GM19372 (cell line): ENCODE data around the gene TMPRSS11F.
"Not testable (repeated sequence)": the region's sequence is repeated elsewhere in the genome, so short reads cannot be mapped to it uniquely, and the experiment has no call there.

ENCODE experiments used
- ATAC-seq: cut with Tn5 transposase; IDR thresholded peaks from one replicate; pipeline ENCODE4 v1.9.1; 2021; ENCODE audit warnings: mild to moderate bottlenecking, low read depth, moderate library complexity; ENCODE audit not compliant: unreplicated experiment

The TMPRSS11F gene

DNA sequence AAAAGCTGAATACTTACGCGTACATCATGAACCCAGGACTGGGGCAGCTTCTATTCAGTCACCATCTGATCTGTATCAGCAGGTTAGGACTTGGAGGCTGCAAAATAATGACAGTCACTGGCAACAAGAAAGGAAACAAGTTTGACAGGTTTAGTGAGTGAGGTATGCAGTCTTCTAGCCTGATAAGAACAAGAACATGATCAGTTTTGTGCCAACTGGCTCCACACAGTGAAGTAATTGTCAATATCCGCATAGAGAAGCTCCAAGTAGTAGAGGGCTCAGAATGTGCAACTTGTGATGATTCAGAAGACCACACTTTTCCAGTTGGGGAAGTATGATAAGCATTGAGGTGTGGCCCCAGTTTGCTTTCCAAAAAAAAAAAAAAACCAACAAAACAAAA, at the start of gene TMPRSS11F:
TSS of gene TMPRSS11F (minus strand) at position 77 of the 400 bp plus-strand sequence. CDS start at position 28, 49 bp downstream.
- no peak for ATAC-seq

DNA sequence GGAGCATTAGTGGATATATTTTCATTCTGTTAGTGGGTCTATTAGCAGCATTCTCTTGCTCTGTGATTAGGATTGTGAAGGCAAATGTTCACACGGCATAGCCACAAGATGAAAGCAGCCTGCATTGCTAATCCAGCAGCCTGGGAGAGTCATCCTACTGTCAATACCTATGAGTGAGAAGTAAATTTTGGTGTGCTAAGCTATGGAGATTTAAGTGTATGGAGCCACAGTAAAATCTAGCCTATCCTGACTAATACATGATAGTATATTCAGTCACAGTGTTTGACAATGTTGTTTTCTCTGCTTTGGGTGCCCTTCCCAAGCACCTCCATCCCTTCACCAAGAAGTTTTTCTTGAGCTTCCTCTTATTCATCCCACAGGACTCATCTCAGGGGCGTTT, 47.2 kb upstream of the TMPRSS11F start:
- ATAC-seq, result no peak

DNA sequence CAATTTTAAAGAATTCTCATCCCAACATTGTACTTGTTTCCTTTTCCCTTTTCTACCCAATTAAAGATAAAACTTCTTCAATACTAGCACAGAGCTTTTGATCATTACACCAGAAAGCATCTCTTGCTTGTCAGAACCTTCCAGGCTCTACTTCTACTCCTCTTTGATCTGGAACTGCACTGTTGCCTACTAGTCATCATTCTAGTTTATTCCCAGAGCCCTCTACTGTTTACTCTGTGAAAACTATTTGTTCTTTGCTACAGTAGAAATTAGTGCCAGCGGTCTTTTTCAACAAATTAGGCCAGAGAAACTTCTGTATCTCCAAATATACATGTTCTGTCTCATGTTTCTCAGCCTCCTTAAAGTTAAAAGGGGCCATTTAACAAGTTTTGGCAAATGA, 46.8 kb upstream of the TMPRSS11F start:
- no peak for ATAC-seq

DNA sequence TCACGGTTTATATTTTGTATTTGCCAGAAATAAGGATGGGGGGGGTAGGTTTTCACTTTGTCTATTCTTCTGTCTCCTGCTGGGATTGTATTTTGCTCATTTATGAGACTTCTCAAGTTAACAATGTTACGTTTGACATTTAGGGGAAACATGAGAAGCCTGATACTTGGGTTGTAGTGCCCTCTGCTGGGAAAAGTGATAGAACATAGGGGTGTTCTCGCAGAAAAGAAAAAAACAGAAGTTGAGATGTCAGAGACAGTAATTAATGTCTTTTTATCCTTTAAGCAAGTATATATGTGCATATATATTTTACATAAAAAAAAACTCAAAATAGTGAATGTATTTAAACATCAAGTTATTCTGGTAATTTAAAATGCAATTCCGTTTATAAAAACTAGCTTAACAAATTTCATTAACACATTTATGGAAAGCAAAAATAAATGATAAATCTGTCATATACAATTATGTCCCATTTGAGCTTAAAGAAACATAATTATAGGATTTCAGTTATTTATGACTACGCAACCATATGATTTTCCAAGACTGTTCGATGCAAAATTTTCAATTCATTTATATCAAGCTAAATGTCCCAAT, 46.0 kb upstream of the TMPRSS11F start:
- peak; percentile 90 for ATAC-seq

DNA sequence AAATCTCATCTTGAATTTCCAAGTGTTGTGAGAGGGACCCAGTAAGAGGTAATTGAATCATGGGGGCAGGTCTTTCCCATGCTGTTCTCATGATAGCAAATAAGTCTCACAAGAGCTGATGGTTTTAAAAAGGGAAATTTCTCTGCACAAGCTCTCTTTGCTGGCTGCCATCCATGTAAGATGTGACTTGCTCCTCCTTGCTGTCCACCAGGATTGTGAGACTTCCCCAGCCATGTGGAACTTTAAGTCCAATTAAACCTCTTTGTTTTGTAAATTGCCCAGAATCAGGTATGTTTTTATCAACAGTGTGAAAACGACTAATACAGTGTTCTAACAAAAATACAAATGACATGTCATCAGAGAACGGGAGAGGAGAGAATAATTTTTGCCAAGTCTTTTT, 44.7 kb upstream of the TMPRSS11F start:
- not testable (repeated sequence) for ATAC-seq

DNA sequence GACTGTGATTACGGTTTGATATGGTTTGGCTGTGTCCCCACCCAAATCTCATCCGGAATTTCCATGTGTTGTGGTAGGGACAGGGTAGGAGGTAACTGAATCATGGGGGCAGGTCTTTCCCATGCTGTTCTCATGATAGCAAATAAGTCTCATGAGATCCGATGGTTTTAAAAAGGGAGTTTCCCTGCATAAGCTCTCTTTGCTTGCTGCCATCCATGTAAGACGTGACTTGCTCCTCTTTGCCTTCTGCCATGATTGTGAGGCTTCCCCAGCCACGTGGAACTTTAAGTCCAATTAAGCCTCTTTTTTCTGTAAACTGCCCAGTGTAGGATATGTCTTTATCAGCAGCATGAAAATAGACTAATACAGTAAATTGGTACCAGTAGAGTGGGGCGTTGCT, 42.5 kb upstream of the TMPRSS11F start:
- not testable (repeated sequence) for ATAC-seq

DNA sequence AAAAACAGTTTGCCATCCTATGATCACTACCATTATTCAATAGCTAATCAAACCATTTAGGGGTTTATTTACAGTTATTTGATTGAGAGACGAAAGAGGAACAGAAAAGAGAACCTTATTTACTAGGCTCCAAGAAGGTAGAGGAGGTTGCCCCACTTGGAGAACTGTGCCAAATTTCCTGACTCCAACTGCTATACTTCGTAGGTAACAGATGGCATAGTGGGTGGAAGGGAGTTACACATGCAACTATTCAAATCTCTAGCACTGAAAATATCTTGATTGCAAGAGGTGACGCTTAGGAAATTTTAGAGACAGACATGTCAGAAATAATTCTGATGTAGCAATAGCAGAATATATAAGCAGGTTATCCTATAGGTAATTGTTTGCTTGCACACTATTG, 38.0 kb upstream of the TMPRSS11F start:
- no peak for ATAC-seq

DNA sequence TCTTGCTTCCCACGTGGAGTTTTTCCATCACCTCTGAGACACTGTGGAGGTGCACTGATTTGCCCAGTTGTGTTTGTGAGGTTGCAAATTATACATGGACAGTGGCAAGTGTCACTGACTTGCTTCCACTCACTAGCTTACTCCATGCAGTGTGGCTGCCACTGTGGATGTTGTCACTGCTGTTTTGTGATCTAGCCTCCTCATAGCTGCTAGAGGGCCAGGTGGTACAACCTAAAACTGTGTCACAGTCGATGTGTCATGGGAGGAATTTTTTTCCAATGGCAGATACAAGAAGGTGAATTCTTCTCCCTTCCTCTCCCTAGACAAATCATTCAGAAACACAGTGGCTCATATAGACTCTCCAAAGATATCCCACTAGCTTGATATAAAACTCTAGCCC, 37.5 kb upstream of the TMPRSS11F start:
- no peak for ATAC-seq

DNA sequence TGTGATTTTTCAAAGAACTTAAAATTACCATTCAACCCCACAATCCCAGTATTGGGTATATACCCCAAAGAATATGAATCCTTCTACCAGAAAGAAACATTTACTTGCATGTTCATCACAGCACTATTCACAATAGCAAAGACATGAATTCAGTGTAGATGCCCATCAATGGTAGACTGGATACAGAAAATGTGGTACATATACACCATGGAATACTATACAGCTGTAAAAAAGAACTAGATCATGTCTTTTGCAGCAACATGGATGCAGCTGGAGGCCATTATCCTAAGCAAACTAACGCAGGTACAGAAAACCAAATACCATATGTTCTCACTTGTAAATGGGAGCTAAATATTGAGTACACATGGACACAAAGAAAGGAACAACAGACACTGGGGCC, 34.1 kb upstream of the TMPRSS11F start:
- no peak for ATAC-seq

DNA sequence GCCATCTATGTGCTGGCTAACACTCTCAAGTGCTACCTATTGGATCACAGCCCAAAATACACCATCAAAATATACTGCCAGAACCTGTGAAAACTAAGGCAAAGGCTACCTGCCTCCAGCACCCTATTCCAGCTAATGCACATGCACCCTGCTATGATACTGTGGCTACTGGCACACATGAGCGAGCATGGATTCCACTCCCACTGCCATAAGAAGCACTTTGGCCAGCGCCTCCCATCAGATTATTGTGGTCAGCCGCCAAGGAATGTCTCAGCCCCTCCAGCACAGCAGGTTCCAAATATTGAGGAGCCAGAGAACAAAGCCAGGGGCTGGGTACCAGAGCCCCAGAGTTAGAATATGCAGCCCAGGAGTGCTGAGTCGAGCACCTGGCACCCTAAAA, 32.5 kb upstream of the TMPRSS11F start:
- ATAC-seq, result no peak

DNA sequence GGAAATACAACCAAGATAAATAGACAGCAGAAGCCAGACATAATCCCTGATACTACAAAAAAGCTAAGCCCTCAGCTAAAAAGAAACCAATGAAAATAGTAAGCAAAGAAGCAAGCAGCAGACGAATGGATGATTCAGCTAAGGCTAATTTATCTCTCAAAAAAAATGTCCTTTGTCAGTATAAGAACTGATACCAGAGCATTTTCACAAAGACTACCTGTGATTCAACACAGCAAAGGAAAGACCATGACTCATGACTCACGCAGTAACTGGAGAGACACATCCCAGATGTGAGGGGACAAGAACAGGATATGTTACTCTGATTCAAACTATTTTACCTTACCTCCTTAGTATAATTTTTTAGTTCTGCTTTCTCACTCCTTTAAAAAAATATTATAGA, 22.7 kb upstream of the TMPRSS11F start:
- no peak for ATAC-seq

DNA sequence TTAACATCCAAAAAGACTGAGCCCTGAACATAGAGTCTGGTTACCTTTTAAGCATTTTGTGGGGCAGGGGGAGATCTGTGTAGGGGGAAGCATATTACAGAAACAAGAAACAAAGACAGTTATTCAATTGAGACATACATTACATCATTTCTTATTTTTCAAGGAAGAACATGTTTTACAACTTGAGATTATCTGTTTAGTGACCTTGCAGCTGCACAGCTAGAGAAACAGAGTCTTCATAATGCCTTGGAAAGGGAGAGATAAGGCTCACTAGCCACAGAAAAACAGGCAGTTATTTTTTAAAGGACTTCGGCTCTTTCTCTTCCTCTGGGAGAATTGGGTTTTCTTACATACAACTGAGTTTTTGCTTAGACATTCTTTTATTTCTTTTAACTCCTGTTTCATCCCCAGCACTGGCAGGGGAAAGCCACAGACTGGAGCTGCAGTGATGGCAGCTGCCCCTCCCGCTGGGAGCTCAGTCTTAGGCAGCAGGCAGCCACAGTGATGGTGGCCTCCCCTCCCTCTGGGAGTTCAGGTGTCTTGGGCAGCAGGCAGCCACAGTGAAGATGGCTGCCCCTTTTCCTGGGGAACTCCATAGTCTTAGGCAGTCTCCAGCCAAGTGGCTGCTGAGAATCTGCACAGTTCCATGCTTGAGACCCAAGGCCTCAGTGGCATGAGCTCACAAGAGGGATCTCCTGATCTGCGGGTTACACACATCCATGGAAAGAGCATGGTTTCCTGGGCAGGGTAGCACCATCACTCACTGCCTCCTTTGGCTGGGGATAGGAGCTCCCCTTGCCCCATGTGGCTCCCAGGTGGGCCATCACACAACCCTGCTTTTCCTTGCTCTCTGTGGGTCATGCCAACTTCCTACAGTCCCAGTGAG, 19.4 kb upstream of the TMPRSS11F start:
- no peak for ATAC-seq

DNA sequence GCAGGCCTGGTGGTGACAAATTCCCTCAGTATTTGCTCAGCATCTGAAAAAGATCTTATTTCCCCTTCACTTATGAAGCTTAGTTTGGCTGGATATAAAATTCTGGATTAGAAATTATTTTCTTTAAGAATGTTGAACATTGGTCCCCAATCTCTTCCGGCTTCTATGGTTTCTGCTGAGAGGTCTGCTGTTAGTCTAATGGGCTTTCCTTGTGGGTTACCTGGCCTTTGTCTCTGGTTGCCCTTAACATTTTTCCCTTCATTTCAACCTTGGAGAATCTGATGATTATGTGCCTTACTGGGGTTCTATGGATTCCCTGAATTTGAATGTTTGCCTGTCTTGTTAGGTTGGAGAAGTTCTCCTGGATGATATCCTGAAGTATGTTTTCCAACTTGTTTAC, 17.4 kb upstream of the TMPRSS11F start:
- ATAC-seq, result no peak

DNA sequence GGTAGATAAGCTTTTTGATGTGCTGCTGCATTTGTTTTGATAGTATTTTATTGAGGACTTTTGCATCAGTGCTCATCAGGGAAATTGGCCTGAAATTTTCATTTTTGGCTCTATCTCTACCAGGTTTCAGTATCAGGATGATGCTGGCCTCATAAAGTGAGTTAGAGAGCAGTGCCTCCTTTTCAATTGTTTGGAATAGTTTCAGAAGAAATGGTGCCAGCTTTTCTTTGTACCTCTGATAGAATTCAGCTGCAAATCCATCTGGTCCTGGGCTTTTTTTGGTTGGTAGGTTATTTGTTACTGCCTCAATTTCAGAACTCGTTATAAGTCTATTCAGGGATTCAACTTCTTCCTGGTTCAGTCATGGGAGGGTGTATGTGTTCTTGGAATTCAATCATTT, 15.6 kb upstream of the TMPRSS11F start:
- no peak for ATAC-seq

DNA sequence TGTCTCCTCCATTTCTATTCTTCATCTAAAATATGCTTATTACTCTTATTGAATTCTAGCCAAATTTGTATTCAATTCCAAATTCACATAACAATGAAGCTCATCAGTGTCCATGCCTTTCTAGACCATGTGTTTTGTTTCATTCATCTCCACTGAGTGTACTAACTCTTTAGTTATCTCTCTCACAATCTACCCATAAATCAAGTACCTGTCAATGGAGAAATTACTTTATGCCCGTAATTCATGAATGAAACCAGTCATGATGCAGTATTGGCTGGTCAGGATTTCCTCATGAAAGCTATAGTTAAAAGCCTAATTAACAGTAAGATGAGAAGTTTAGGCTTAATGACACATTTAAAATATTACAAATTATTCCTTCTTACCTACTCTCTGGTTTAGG, 12.2 kb upstream of the TMPRSS11F start:
- ATAC-seq, result no peak

DNA sequence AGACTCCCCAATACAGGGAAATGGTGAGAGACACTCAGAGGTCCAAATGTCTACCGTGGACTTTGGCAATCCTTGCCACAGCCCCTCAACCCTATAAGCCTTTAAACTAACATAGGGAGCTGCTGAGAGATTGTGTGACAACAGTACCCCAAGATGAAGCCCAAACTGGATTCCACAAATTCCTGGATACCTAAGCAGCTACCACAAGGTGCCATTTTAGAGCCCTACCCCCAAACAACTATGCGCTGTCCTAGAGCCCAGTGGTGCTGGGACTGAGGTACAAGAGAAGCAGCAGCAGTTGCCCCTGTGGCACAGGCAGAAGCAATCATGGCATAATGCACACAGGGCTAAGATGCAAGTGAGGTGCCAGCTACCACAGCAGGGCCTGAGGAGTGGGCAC, 2.7 kb upstream of the TMPRSS11F start:
- ATAC-seq, result no peak

DNA sequence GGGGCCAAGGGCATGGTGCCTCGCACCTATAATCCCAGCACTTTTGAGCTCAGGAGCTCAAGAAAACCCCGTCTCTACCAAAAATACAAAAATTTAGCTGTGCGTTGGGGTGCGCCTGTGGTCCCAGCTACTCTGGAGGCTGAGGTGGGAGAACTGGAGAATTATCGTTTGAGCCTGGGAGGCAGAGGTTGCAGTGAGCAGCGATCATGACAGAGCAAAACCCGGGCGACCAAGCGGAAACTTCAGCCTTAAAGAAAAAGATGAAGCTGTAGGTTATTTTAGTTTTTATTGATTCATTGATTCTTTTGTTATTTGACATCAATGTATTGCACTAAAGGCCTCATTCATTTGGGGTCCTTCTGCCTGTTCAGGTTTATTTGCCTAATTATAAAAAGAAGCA, 5.4 kb downstream of the TMPRSS11F start:
- ATAC-seq, result no peak

DNA sequence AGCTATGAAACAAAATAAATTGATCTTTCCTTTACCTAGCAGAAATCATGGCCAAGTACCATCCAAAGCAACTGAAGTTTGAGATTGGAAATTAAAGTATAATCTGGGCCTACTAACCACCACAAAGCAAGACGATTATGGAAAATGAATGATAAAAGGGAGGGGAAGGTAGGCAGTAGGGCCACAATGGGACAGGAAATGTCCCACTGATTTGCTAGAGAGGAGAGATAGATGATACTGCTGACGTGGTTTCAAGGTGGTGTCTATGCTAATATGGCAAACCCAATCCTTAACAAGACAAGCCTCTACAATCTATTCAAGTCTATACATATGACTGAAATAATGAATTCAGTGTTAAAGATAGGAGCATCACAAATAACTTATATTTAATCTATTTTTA, 6.1 kb downstream of the TMPRSS11F start:
- ATAC-seq, result no peak

DNA sequence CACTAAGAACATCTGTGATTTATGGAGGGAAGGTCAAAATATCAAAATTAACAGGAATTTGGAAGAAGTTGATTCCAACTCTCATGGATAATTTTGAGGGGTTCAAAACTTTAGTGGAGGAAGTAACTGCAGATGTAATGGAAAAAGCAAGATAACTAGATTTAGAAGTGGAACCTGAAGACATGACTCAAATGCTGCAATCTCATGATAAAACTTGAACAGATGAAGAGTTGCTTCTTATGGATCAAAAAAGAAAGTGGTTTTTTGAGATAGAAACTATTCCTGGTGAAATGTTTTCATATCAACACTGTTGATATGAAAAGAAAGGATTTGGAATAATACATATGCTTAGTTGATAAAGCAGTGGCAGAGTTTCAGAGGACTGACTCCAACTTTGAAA, 9.7 kb downstream of the TMPRSS11F start:
- no peak for ATAC-seq

DNA sequence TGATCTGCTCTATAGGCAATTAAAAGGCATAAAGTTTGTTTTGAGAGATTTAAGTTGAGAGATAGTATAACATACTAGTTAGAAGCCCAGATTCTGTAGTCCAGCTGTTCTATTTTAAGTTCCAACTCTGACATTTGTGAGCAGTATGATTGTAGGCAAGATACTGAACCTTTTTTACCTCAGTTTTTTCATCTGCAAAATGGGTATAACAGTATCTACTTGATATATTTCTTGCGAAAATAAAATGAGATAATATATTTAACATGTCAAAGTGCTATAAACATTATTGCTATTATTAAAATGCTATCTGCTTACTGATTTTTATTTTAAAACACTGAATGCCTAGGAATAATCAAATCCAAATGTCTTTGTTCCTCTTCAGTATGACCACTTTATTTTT, 19.2 kb downstream of the TMPRSS11F start:
- no peak for ATAC-seq

DNA sequence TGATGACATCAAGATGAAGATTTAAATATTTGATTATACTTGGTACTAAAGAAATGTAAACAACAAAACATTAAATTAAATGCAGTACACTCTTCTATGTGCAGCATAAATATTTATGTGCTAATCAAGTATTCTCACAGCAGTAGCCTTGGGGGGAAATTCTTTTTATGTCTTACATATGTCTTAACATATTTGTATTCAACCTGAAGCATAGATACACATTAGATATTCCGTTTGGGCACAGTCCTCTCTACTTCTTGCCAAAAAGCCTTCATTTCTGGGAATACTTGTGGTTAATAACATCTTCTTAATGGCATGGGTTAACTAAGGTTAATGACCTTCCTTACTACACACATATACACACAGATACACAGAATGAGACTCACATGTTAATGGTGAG, 19.8 kb downstream of the TMPRSS11F start:
- ATAC-seq, result no peak

DNA sequence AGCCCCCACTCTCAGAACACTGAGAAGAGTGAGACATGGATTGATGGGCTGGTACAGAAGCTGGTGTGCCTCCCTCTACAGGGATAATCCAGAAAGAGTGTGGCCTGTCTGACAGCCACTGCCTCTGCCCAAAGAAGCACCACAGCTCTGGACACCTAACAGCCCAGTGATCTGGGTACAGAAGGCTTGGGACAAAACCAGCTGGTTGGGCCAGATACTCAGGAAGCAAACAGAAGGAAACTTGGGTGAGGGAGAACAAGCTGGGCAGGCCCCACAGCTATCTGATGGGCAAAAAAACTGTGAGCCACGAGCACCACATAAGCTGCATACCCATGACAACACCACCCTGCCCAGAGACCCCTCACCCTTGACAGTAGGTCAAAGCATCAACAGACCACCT, 46.9 kb downstream of the TMPRSS11F start:
- ATAC-seq, result no peak
